ENCODE measurements around the gene KIF1B.

DNA sequence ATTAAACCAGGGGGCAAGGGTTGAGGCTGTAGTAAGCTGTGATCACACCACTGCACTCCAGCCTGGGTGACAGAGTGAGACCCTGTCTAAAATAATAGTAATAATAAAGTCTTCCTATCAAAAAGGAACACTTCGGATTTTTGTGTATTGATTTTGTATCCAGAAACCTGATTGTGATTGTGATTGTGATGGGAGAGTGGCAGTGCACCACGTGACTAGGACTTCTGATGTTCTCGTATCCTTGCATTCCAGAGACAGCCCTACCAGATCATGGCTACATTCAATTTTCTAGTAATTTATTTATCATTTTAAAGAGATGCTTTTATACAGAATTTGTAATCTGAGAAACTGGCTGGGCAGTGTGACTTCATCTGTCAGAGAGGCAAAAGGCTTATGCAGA, 2.6 kb upstream of the KIF1B start:
- TF ChIP-seq, protein P1, sequence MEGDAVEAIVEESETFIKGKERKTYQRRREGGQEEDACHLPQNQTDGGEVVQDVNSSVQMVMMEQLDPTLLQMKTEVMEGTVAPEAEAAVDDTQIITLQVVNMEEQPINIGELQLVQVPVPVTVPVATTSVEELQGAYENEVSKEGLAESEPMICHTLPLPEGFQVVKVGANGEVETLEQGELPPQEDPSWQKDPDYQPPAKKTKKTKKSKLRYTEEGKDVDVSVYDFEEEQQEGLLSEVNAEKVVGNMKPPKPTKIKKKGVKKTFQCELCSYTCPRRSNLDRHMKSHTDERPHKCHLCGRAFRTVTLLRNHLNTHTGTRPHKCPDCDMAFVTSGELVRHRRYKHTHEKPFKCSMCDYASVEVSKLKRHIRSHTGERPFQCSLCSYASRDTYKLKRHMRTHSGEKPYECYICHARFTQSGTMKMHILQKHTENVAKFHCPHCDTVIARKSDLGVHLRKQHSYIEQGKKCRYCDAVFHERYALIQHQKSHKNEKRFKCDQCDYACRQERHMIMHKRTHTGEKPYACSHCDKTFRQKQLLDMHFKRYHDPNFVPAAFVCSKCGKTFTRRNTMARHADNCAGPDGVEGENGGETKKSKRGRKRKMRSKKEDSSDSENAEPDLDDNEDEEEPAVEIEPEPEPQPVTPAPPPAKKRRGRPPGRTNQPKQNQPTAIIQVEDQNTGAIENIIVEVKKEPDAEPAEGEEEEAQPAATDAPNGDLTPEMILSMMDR (IDR thresholded peaks at IDR 0.05 in 8 of 11, conservative IDR thresholded peaks at IDR 0.05 in 3 of 11), result no peak
- TF ChIP-seq POLR2AphosphoS5 (IDR thresholded peaks at IDR 0.05), result no peak
